GM23338 (cell line): ENCODE data around the gene TBX3. TPM values are rescaled to one million over a fixed set of nuclear protein-coding genes. Genes with fewer than 3 reads are reported as not detected.
A peak's percentile ranks its signal among the peaks of the same experiment; 100 is the strongest.

Experiments used
- ATAC-seq: fragments of 200-7000 bp; cut with Tn5 transposase; 3 replicates; pipeline ENCODE4 v1.9.1; 2020
- DNase-seq: peaks from one replicate; pipeline ENCODE4 v3.0.0-alpha.2; 2015; ENCODE audit warnings: low spot score
- H2AFZ ChIP-seq: fragments of 200-600 bp; sonication (generic); 2 replicates; pipeline ENCODE4 v1.8.0; 2016; ENCODE audit warnings: antibody characterized with exemption, mild to moderate bottlenecking, moderate library complexity
- H3F3A ChIP-seq: fragments of 200-600 bp; sonication (generic); replicated peaks from 2 replicates; pipeline ENCODE4 v1.8.0; 2017; ENCODE audit warnings: antibody characterized with exemption, mixed run types, low read depth
- H3K27ac ChIP-seq: fragments of 200-600 bp; sonication (generic); 2 replicates; pipeline ENCODE4 v1.6.1; 2016; ENCODE audit warnings: low read depth
- H3K27me3 ChIP-seq: fragments of 200-600 bp; sonication (generic); 2 replicates; pipeline ENCODE4 v1.8.0; 2016; ENCODE audit warnings: mild to moderate bottlenecking, mixed run types, moderate library complexity; ENCODE audit not compliant: insufficient read depth
- H3K36me3 ChIP-seq: fragments of 200-600 bp; sonication (generic); 2 replicates; pipeline ENCODE4 v1.8.0; 2016; ENCODE audit warnings: mild to moderate bottlenecking; ENCODE audit not compliant: insufficient read depth
- H3K4me1 ChIP-seq: fragments of 200-600 bp; sonication (generic); 2 replicates; pipeline ENCODE4 v1.8.0; 2016; ENCODE audit warnings: mild to moderate bottlenecking, moderate library complexity; ENCODE audit not compliant: insufficient read depth
- H3K4me2 ChIP-seq: fragments of 200-600 bp; sonication (generic); 2 replicates; pipeline ENCODE4 v1.7.1; 2017; ENCODE audit warnings: mixed run types
- H3K4me3 ChIP-seq: fragments of 200-600 bp; sonication (generic); 2 replicates; pipeline ENCODE4 v1.6.1; 2016; ENCODE audit warnings: mixed run types
- H3K79me2 ChIP-seq: fragments of 200-600 bp; sonication (generic); replicated peaks from 2 replicates; pipeline ENCODE4 v1.8.0; 2017; ENCODE audit warnings: mild to moderate bottlenecking; ENCODE audit not compliant: insufficient read depth
- H3K9me2 ChIP-seq: fragments of 200-600 bp; sonication (generic); 2 replicates; pipeline ENCODE4 v1.8.0; 2017; ENCODE audit not compliant: insufficient read depth
- H4K20me1 ChIP-seq: fragments of 200-600 bp; sonication (generic); replicated peaks from 2 replicates; pipeline ENCODE4 v1.8.0; 2017; ENCODE audit warnings: mild to moderate bottlenecking; ENCODE audit not compliant: insufficient read depth
- H3K27ac Mint-ChIP-seq: 2 replicates; pipeline ENCODE4 v1.8.0; 2020; ENCODE audit warnings: inconsistent platforms, mild to moderate bottlenecking, moderate library complexity, mixed read lengths
- H3K27me3 Mint-ChIP-seq: 3 replicates; pipeline ENCODE4 v1.8.0; 2022; ENCODE audit warnings: low read depth, mild to moderate bottlenecking, moderate library complexity, mixed read lengths, inconsistent platforms; ENCODE audit not compliant: insufficient read depth, poor library complexity
- H3K36me3 Mint-ChIP-seq: 3 replicates; pipeline ENCODE4 v1.8.0; 2021; ENCODE audit warnings: low read depth, mild to moderate bottlenecking, inconsistent platforms, moderate library complexity, mixed read lengths
- H3K4me1 Mint-ChIP-seq: 3 replicates; pipeline ENCODE4 v1.8.0; 2020; ENCODE audit warnings: mild to moderate bottlenecking, inconsistent platforms, mixed read lengths
- H3K4me3 Mint-ChIP-seq: 3 replicates; pipeline ENCODE4 v1.8.0; 2021; ENCODE audit warnings: moderate library complexity, mild to moderate bottlenecking, inconsistent platforms, mixed read lengths
- H3K9me3 Mint-ChIP-seq: 3 replicates; pipeline ENCODE4 v1.8.0; 2020; ENCODE audit warnings: moderate library complexity, mild to moderate bottlenecking, inconsistent platforms, mixed read lengths
- CREB1 ChIP-seq: fragments of 250-450 bp; sonication (Bioruptor Pico); IDR thresholded peaks from 2 replicates; pipeline ENCODE4 v1.5.0; 2020; ENCODE audit warnings: low read depth, mild to moderate bottlenecking, moderate library complexity
- CTCF ChIP-seq, 2 experiments: fragments of 200-600 bp in 1 of 2; sonication (generic) in 1 of 2; conservative IDR thresholded peaks; 2 replicates each; pipeline versions ENCODE4 v1.5.1 to v1.6.1; 2016 to 2017; ENCODE audit warnings: antibody characterized with exemption in 2 of 2, low read depth in 2 of 2, mild to moderate bottlenecking in 2 of 2, moderate library complexity in 1 of 2
- ETS1 ChIP-seq: IDR thresholded peaks from 2 replicates; pipeline ENCODE4 v1.6.1; 2016; ENCODE audit warnings: antibody characterized with exemption
- EZH2 ChIP-seq: fragments of 200-600 bp; sonication (generic); IDR thresholded peaks from one replicate; pipeline ENCODE4 v1.8.0; 2017; ENCODE audit warnings: antibody characterized with exemption, mild to moderate bottlenecking, low read depth; ENCODE audit not compliant: unreplicated experiment
- EZH2phosphoT487 ChIP-seq: fragments of 200-600 bp; sonication (generic); IDR thresholded peaks from one replicate; pipeline ENCODE4 v1.8.1; 2018; ENCODE audit warnings: antibody characterized with exemption; ENCODE audit not compliant: unreplicated experiment
- JUNB ChIP-seq: IDR thresholded peaks from one replicate; pipeline ENCODE4 v1.6.1; 2016; ENCODE audit warnings: antibody characterized with exemption; ENCODE audit not compliant: unreplicated experiment
- NANOG ChIP-seq: IDR thresholded peaks from 2 replicates; pipeline ENCODE4 v1.6.1; 2016; ENCODE audit warnings: antibody characterized with exemption, borderline replicate concordance
- POLR2AphosphoS5 ChIP-seq: IDR thresholded peaks from 2 replicates; pipeline ENCODE4 v1.6.1; 2016; ENCODE audit warnings: antibody characterized with exemption, low read depth
- REST ChIP-seq: IDR thresholded peaks from one replicate; pipeline ENCODE4 v1.6.1; 2018; ENCODE audit warnings: antibody characterized with exemption; ENCODE audit not compliant: unreplicated experiment
- STAT1 ChIP-seq: IDR thresholded peaks from one replicate; pipeline ENCODE4 v1.6.1; 2016; ENCODE audit warnings: antibody characterized with exemption; ENCODE audit not compliant: unreplicated experiment
- ZNF114 ChIP-seq: fragments of 250-450 bp; sonication (Bioruptor Pico); IDR thresholded peaks from 2 replicates; pipeline ENCODE4 v1.5.0; 2020; ENCODE audit warnings: mild to moderate bottlenecking, moderate library complexity
- ZNF331 ChIP-seq: fragments of 250-450 bp; sonication (Bioruptor Pico); IDR thresholded peaks from 2 replicates; pipeline ENCODE4 v1.5.0; 2020; ENCODE audit warnings: low read depth, mild to moderate bottlenecking, moderate library complexity
- polyA plus RNA-seq: library from polyadenylated mRNA; unstranded; fragments of >200 nt; fragmentation: Nextera tagmentation; extraction: Ambion mirVana; gene quantifications from 2 replicates; pipeline ENCODE4 v1.2.1, GENCODE V29; 2016
- total RNA-seq: library from RNA; depleted of rRNA; stranded (reverse); fragments of >200 nt; shearing (Covaris generic); gene quantifications from 2 replicates; pipeline ENCODE4 v1.2.3, GENCODE V29; 2014

TBX3 gene
- total and polyA plus RNA-seq, 2 experiments from 2014 or later: 0.18 to 0.24 TPM

GRCh38 chr12:114669401-114670290 is 14.3 kb downstream of the TBX3 start (continued):
- no peak for TF ChIP-seq REST

GRCh38 chr12:114668886-114669288 is 15.1 kb downstream of the TBX3 start:
- H3K27ac ChIP-seq: no peak overlapping the region
- no peaks in the 10 kb centered on the region for H3K9me3 Mint-ChIP-seq
- no peak for TF ChIP-seq REST
- TF ChIP-seq NANOG: no peak
- TF ChIP-seq ZNF331: no peak
- TF ChIP-seq EZH2: no peak
- no peak for TF ChIP-seq CTCF (conservative IDR thresholded peaks at IDR 0.05; ENCODE audit: low read depth in 2 of 2)
- no peak for TF ChIP-seq EZH2phosphoT487
- TF ChIP-seq ETS1: no peak
- no peak for TF ChIP-seq CREB1 (CRISPR knock-in tag)
- TF ChIP-seq STAT1: no peak
- TF ChIP-seq ZNF114 (CRISPR knock-in tag): no peak
- TF ChIP-seq JUNB: no peak
- no peak for TF ChIP-seq POLR2AphosphoS5

More at GRCh38 chr12:114668886-114669288, 15.1 kb downstream of the TBX3 start:
- H3K36me3 Mint-ChIP-seq: no peaks in the 10 kb centered on the region
- Histone ChIP-seq H3K9me2 (no peaks in the 10 kb centered on the region), H3K36me3 (no peaks in the 10 kb centered on the region), H2AFZ (no peak overlapping the region), H3K4me1 (peaks cover 72% of the 10 kb centered on the region), H3K4me2 (peak overlapping the region; percentile 85), H3K79me2 (no peaks in the 10 kb centered on the region), H3F3A (peaks cover 26% of the 10 kb centered on the region), H3K27me3 (peaks cover 95% of the 10 kb centered on the region), H3K4me3 (peak overlapping the region; percentile 53), H4K20me1 (peaks cover 16% of the 10 kb centered on the region)
- H3K27me3 Mint-ChIP-seq: peaks cover 94% of the 10 kb centered on the region
- peaks cover 65% of the 10 kb centered on the region for H3K4me1 Mint-ChIP-seq
- DNase-seq (peak; percentile 55), ATAC-seq (peak; percentile 0; the same call in 1 of the 3 replicates)
- no peak overlapping the region for H3K27ac Mint-ChIP-seq
- H3K4me3 Mint-ChIP-seq: peak overlapping the region; percentile 49; the same call in 2 of the 3 replicates
